ENCODE data around the gene FUT2.
A peak's percentile ranks its signal among the peaks of the same experiment; 100 is the strongest.

FUT2 gene

DNA sequence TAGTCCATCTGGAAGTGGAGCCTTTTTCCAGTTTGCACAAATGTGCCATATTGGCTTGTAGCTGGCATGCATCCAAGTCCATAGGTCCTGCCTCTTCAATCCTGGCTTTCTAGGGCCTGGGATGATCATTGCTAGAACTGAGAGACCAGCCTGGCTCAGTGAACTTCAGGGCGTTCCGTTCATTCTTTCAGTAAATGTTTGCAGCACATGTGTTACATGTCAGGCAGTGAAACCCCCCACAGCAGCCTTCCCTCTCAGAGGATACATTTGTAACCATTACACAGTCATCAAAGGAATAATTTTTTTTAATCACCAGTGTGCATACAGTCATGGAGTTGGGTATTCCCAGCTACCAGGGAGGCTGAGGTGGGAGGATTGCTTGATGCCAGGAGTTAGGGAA, 9.7 kb downstream of the FUT2 start:
- TF ChIP-seq, protein P1, sequence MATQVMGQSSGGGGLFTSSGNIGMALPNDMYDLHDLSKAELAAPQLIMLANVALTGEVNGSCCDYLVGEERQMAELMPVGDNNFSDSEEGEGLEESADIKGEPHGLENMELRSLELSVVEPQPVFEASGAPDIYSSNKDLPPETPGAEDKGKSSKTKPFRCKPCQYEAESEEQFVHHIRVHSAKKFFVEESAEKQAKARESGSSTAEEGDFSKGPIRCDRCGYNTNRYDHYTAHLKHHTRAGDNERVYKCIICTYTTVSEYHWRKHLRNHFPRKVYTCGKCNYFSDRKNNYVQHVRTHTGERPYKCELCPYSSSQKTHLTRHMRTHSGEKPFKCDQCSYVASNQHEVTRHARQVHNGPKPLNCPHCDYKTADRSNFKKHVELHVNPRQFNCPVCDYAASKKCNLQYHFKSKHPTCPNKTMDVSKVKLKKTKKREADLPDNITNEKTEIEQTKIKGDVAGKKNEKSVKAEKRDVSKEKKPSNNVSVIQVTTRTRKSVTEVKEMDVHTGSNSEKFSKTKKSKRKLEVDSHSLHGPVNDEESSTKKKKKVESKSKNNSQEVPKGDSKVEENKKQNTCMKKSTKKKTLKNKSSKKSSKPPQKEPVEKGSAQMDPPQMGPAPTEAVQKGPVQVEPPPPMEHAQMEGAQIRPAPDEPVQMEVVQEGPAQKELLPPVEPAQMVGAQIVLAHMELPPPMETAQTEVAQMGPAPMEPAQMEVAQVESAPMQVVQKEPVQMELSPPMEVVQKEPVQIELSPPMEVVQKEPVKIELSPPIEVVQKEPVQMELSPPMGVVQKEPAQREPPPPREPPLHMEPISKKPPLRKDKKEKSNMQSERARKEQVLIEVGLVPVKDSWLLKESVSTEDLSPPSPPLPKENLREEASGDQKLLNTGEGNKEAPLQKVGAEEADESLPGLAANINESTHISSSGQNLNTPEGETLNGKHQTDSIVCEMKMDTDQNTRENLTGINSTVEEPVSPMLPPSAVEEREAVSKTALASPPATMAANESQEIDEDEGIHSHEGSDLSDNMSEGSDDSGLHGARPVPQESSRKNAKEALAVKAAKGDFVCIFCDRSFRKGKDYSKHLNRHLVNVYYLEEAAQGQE (IDR thresholded peaks at IDR 0.05; ENCODE audit: insufficient read depth in 1 of 2, low read depth in 2 of 2, low read length in 2 of 2) = no peak
- no peak for TF ChIP-seq FOXP2 (optimal IDR thresholded peaks at IDR 0.05; ENCODE audit: borderline replicate concordance, extremely low read depth, extremely low read length, insufficient read depth)

DNA sequence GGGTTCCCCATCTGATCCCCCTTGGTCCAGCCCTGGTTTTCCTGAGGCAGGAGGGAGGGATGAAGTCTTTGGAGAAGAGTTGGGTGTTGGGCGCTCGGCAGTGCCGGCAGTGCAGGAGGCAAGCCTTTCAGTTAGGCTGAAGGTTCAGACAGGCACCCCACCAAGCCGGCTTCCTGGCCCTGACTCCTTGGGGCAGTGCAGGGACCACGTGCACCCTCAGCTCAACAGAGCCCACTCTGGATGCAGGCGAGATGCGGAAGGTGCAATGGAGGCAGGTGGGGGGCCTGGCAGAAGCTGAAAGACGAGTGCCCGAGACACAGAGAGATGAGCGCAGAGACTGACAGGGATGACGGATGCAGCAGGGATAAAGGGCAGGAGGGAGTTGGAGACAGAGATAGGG, 12.7 kb downstream of the FUT2 start:
- TF ChIP-seq POLR2AphosphoS5 (IDR thresholded peaks at IDR 0.05; ENCODE audit: low read depth, low read length) = no peak
- TF ChIP-seq, protein P1 (IDR thresholded peaks at IDR 0.05; ENCODE audit: insufficient read depth in 1 of 2, low read depth in 2 of 2, low read length in 2 of 2) = no peak
- no peak for TF ChIP-seq FOXP2 (optimal IDR thresholded peaks at IDR 0.05; ENCODE audit: borderline replicate concordance, extremely low read depth, extremely low read length, insufficient read depth)
- TF ChIP-seq SIN3A (IDR thresholded peaks at IDR 0.05; ENCODE audit: borderline replicate concordance, insufficient read depth, low read length) = no peak
- no peak for TF ChIP-seq TAF1 (IDR thresholded peaks at IDR 0.05; ENCODE audit: borderline replicate concordance, insufficient read depth, low read length)

DNA sequence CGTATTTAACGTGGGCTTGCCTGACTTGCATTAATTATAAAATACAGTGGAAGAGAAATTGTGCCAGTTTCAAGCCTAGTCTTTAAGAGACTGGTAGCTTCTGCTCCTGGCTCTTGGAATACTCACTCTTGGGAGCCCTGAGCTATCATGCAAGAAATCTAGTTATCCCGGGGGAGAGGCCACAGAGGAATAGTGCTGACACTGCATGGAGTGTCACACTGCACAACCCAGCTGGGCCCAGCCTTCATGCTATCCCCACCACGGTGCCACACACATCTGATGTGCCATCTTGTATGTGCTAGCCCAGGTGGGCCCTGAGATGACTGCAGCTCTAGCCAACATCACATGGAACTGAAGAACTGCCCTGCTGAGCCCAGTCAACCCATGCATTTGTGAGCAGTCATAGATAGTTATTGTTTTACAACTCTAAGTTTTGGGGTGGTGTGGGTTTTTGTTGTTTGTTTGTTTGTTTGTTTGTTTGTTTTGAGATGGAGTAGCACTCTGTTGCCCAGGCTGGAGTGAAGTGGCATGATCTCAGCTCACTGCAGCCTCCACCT, 15.4 kb downstream of the FUT2 start:
- TF ChIP-seq POLR2AphosphoS5 (IDR thresholded peaks at IDR 0.05; ENCODE audit: low read depth, low read length) = peak; percentile 45; the same call in 1 of the 2 replicates
- no peak for TF ChIP-seq SIN3A (IDR thresholded peaks at IDR 0.05; ENCODE audit: borderline replicate concordance, insufficient read depth, low read length)

DNA sequence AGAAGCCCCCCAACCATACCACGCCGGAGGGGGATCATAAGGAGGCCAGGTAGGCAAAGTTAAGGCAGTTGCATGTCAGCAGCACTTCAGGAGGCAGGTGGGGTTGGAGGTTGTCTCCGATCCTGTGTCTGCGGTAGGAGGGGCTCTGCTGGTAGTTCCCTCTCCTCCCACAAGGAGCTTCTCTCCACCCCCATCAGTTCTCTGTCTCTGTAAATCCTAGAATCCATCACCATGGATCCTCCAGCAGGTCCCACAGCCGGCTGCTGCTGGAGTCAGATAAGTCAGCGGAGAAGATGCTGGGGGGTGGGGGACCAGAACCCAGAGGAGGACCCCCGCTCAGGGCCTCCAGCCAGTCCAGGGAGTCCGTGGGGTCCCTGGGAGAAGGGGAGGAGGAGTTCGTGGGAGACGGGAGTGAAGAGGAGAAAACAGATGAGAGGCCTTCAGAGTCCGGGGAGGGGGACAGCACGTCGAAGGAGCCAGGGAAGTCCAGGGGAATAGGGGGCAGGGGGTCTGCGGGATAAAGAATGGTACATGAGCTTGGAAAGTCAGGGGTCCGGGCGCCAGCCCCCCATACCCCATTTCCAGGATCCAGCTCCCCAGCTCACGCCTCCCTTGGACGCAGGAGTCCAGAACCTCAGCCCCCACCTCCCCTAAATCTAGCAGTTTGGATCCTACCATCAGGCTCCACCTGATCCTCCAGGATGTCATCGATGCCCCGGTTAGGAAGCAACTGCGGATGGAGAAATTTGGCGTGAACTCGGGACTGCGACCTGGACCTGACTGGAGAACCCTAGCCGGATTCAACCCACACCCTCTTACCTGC, 17.5 kb downstream of the FUT2 start:
- no peak for TF ChIP-seq POLR2AphosphoS5 (IDR thresholded peaks at IDR 0.05; ENCODE audit: low read depth, low read length)
- no peak for TF ChIP-seq TAF1 (IDR thresholded peaks at IDR 0.05; ENCODE audit: borderline replicate concordance, insufficient read depth, low read length)
- TF ChIP-seq, protein P1 (IDR thresholded peaks at IDR 0.05; ENCODE audit: insufficient read depth in 1 of 2, low read depth in 2 of 2, low read length in 2 of 2) = no peak
- TF ChIP-seq FOXP2 (optimal IDR thresholded peaks at IDR 0.05; ENCODE audit: borderline replicate concordance, extremely low read depth, extremely low read length, insufficient read depth) = no peak
- no peak for TF ChIP-seq SIN3A (IDR thresholded peaks at IDR 0.05; ENCODE audit: borderline replicate concordance, insufficient read depth, low read length)

DNA sequence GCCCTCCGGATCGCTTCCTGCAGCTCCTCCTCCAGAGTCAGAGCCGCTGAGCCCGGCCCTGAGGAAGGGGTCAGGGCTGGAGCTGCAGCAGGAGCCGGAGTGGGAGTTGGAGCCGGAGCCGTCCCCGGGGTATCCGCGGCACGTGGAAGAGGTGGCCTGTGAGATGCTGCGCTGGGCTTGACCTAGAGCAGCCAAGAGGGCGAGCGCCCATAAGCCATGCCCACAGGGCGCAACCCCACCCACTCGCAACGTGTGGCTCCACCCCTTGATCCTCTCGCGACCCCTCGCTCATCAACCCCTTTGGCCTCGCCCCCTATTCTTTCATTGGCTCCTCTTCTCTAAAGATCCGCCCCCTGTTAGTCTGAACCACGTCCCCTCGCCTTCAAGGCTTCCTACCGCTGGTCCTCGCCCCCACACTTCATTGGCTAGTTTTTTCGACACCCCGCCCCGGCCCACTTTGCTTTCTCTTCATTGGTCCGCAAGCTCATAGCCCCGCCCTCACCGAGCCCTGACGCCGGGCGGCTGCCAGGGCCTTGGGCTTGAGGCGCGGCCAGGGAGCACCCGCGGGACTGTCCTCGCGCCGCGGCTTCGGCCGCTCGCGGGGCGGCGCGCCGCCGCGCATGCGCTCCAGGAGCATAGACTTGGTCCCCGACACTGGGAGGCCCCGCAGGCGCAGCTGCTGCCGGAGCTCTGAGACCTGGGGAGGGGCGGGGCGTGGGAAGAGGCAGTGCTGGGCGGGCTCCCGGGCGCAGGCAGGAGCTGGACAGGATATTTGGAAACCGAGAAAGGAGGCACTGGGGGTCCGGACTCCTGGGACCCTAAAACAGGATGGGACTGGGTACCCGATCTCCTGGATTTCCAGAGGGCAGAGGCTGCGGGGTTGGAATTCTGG, 18.3 kb downstream of the FUT2 start:
- TF ChIP-seq FOXP2 (optimal IDR thresholded peaks at IDR 0.05; ENCODE audit: borderline replicate concordance, extremely low read depth, extremely low read length, insufficient read depth) (peak; percentile 47), SIN3A (IDR thresholded peaks at IDR 0.05; ENCODE audit: borderline replicate concordance, insufficient read depth, low read length) (no peak), POLR2AphosphoS5 (IDR thresholded peaks at IDR 0.05; ENCODE audit: low read depth, low read length) (peak; percentile 77), TAF1 (IDR thresholded peaks at IDR 0.05; ENCODE audit: borderline replicate concordance, insufficient read depth, low read length) (no peak)
- TF ChIP-seq, protein P1 (IDR thresholded peaks at IDR 0.05; ENCODE audit: insufficient read depth in 1 of 2, low read depth in 2 of 2, low read length in 2 of 2) = no peak
